Testis (tissue), 3 donors: ENCODE results near the gene KLHL13. TPM values are rescaled to one million over a fixed set of nuclear protein-coding genes. Genes with fewer than 3 reads are reported as not detected.

Experiments used
- DNase-seq: peaks from one replicate; pipeline ENCODE4 v3.0.0-alpha.2; 2019
- H3K27ac ChIP-seq, 2 donors: fragments of 200-600 bp; sonication (generic); one replicate each; pipeline ENCODE4 v1.5.1; 2019
- H3K27me3 ChIP-seq: fragments of 200-600 bp; sonication (generic); one replicate; pipeline ENCODE4 v1.5.1; 2019
- H3K36me3 ChIP-seq: fragments of 200-600 bp; sonication (generic); one replicate; pipeline ENCODE4 v1.5.1; 2017; ENCODE audit warnings: low read depth; ENCODE audit errors: missing control alignments
- H3K4me1 ChIP-seq: fragments of 200-600 bp; sonication (generic); one replicate; pipeline ENCODE4 v1.5.1; 2019
- H3K4me3 ChIP-seq, 2 donors: fragments of 200-600 bp; sonication (generic); one replicate each; pipeline ENCODE4 v1.5.1; 2017 to 2019
- H3K9me3 ChIP-seq: fragments of 200-600 bp; sonication (generic); one replicate; pipeline ENCODE4 v1.5.1; 2017
- POLR2A ChIP-seq: fragments of 450-650 bp; IDR thresholded peaks from one replicate; pipeline ENCODE4 v1.6.1; 2017; ENCODE audit warnings: antibody characterized with exemption, mild to moderate bottlenecking, moderate library complexity
- WGBS, 2 donors: methylation state at CpG; one replicate each; pipeline ENCODE4 v1.1.5; 2018; 5-methylcytosine and 5-hydroxymethylcytosine counted together
- intact Hi-C: fragments of 100-400 bp; cut with DNase I; formaldehyde crosslinking; loops from one replicate; pipeline ENCODE4 v1.15.1; 2023; ENCODE audit warnings: low total_unique reads
- polyA plus RNA-seq: library from polyadenylated mRNA; stranded (reverse); fragments of 350-450 nt; fragmentation: Illumina TruSeq; extraction: RNeasy Lipid Tissue Mini Kit (QIAGEN cat#74804); gene quantifications from one replicate; pipeline ENCODE4 v1.2.3, GENCODE V29; 2014; ENCODE audit warnings: low read depth, low replicate concordance; ENCODE audit not compliant: insufficient read depth
- total RNA-seq, 2 donors: library from RNA; depleted of rRNA; stranded (reverse); fragments of >200 nt; gene quantifications; one replicate each; pipeline ENCODE4 v1.2.3, GENCODE V29; 2016
- TF ChIP-seq, protein P1 (sequence below), 3 experiments: fragments of 450-650 bp in 2 of 3; fragments of 200-600 bp in 1 of 3; sonication (generic) in 1 of 3; IDR thresholded peaks; one replicate each; pipeline ENCODE4 v1.5.1; 2016 to 2019; ENCODE audit warnings: antibody characterized with exemption in 3 of 3, mild to moderate bottlenecking in 2 of 3, moderate library complexity in 1 of 3

Gene KLHL13
- total and polyA plus RNA-seq, 3 donors from 2014 or later = 6.5 to 8.9 (median 6.6) TPM

DNA sequence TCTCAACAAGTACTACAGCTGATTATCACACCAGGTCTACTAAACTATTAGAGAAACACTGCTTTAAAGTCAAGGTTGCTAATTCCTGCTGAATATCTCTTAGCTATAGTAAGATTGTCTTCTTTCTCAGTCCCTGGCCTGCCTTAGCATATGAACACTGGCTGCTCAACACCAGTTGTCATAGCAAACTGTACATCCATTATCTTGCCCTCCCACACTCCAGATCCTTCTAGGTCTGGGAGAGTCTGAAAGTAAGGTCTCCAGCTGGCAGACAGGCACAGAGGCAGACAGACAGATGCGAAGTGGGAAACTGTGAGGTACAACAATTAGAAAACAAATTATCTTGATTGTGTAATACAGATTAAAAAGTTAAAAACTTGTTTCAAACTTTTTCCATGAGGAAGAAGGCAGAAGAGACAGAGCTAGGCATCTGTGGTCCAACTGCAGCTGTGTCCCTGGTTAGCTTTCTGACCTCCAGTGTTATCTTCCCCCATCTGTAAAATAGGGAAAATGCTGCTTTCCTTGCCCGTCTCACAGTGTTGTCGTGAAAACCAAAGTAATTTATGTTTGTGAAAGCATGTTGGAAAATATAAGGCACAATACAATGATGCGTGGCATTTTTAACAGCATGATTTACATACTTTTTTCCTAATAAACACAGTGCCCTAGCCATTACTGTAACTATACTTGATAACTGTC lies 133.8 kb downstream of the KLHL13 start:
- no peak for TF ChIP-seq POLR2A
- Histone ChIP-seq H3K9me3 (no peaks in the 10 kb centered on the region), H3K4me1 (no peaks in the 10 kb centered on the region), H3K27ac (no peak overlapping the region), H3K4me3 (no peak overlapping the region), H3K27me3 (no peaks in the 10 kb centered on the region), H3K36me3 (no peaks in the 10 kb centered on the region)
- DNase-seq = peak; percentile 11
- intact Hi-C loops = no loop called here
- WGBS, 2 donors = 55 to 73% methylated on average over 3 to 4 of the region's 4 CpGs

DNA sequence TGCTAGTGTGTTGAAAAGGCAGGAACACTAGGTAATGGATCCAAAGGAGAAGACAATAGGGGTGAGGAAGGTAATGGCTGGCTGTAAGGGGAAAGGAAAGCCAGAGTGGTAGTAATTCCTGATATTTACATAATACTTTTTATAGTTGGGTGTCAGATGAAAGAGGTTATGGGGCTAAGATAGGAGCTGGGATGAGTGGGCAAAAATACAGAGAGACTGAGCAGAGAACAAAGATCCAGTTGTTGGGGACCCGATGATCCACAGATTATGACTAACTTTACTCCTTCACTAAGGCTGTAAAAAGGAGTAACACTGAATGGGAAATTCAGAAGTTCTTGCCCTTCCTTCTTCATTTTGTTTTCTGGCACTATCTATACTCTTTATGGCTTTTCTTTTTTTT lies 138.2 kb downstream of the KLHL13 start:
- WGBS, 2 donors = 93 to 100% methylated on average over 1 of the region's 1 CpG
- no peaks in the 10 kb centered on the region for H3K4me1 ChIP-seq
- DNase-seq = no peak
- H3K4me3 ChIP-seq = no peak overlapping the region
- H3K27ac ChIP-seq = no peak overlapping the region
- H3K27me3 ChIP-seq = no peaks in the 10 kb centered on the region
- intact Hi-C loops = no loop called here
- H3K36me3 ChIP-seq = no peaks in the 10 kb centered on the region
- no peak for TF ChIP-seq POLR2A
- TF ChIP-seq, protein P1, sequence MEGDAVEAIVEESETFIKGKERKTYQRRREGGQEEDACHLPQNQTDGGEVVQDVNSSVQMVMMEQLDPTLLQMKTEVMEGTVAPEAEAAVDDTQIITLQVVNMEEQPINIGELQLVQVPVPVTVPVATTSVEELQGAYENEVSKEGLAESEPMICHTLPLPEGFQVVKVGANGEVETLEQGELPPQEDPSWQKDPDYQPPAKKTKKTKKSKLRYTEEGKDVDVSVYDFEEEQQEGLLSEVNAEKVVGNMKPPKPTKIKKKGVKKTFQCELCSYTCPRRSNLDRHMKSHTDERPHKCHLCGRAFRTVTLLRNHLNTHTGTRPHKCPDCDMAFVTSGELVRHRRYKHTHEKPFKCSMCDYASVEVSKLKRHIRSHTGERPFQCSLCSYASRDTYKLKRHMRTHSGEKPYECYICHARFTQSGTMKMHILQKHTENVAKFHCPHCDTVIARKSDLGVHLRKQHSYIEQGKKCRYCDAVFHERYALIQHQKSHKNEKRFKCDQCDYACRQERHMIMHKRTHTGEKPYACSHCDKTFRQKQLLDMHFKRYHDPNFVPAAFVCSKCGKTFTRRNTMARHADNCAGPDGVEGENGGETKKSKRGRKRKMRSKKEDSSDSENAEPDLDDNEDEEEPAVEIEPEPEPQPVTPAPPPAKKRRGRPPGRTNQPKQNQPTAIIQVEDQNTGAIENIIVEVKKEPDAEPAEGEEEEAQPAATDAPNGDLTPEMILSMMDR (IDR thresholded peaks at IDR 0.05) = no peak
- H3K9me3 ChIP-seq = no peaks in the 10 kb centered on the region

DNA sequence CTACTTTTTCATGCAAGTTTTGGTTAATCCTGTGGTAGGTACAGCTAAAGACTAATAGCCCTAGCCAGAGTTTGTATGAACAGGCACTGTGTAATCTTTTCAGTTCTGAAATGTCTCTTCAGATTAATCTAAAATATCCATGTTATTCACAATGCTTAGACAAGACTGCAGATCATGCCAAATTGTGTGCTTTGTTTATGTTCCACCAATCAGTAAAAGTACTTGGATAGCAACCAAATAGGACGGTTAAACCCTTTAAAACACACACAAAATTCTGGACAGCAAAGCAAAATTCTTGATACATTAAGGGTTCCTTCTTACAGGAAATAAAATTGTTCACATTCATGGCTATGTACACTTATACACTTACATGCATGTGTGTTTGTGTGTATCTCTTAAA lies 139.1 kb downstream of the KLHL13 start:
- no peak for DNase-seq
- intact Hi-C loops = no loop called here
- no peaks in the 10 kb centered on the region for H3K9me3 ChIP-seq
- H3K36me3 ChIP-seq = no peaks in the 10 kb centered on the region
- WGBS, 2 donors = 64 to 65% methylated on average over 1 of the region's 1 CpG
- H3K4me1 ChIP-seq = no peaks in the 10 kb centered on the region
- TF ChIP-seq POLR2A = no peak
- TF ChIP-seq, protein P1 (IDR thresholded peaks at IDR 0.05) = no peak
- no peaks in the 10 kb centered on the region for H3K27me3 ChIP-seq
- H3K4me3 ChIP-seq = no peak overlapping the region
- no peak overlapping the region for H3K27ac ChIP-seq

DNA sequence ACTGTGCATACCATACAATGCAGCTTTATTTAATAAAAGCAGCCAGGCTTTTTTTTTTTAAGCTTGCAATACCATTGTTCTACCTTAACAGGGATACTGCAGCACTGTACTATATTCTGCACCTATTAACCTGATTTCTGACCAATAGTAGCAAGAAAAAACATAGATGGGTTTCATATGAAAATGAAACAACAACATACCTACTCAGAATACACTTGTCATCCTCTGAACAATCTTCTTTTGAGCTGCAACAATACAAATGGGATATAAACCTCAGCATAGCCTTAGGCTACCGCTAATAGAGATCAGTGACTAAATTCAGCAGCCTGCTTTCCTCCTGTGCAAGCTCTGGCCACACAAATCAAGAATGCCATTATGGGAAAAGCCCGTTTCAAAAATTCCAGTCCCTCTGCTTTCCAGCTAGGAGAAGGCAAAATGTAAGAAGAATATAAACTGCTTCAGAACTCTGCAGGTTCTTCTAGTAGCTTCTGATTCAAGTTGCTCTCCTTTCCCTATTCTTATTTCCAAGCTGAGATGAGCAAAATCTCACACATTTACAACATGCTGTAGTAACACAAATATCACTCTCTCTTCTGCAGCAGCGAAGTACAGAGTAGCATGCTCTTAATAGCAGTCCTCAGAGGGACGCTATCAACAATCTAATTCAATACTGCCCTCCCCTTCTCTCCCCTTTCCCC lies 143.4 kb downstream of the KLHL13 start:
- no peak for DNase-seq
- no peaks in the 10 kb centered on the region for H3K36me3 ChIP-seq
- no peaks in the 10 kb centered on the region for H3K4me1 ChIP-seq
- H3K4me3 ChIP-seq = no peak overlapping the region
- WGBS, 2 donors = 52 to 54% methylated on average over 4 of the region's 4 CpGs
- intact Hi-C loops = no loop called here
- H3K27me3 ChIP-seq = no peaks in the 10 kb centered on the region
- H3K27ac ChIP-seq = no peak overlapping the region
- TF ChIP-seq POLR2A = no peak
- TF ChIP-seq, protein P1 (IDR thresholded peaks at IDR 0.05) = no peak
- no peaks in the 10 kb centered on the region for H3K9me3 ChIP-seq

DNA sequence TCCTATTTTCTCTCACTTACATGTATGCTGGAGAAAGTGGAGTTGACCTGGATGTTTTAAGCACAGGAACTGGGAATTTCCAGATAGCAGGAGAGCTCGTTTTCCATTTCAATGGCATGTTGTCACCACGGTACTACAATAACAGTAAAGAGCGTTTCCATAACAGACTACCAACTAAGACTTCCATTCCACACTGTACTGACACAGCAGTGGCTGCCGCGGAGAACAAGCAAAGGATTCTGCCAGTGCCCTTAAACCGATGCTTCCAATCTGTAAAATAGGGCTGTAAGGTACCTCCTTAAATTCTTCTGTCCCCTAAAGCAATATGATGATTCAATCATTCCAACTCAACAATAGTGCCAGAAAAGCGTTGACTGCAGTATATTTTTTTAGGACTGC lies 143.9 kb downstream of the KLHL13 start:
- no peak for TF ChIP-seq POLR2A
- TF ChIP-seq, protein P1 (IDR thresholded peaks at IDR 0.05) = no peak
- Histone ChIP-seq H3K4me3 (no peak overlapping the region), H3K4me1 (no peaks in the 10 kb centered on the region), H3K9me3 (no peaks in the 10 kb centered on the region), H3K36me3 (no peaks in the 10 kb centered on the region), H3K27ac (no peak overlapping the region), H3K27me3 (no peaks in the 10 kb centered on the region)
- 67 to 78% methylated on average over 7 of the region's 7 CpGs for WGBS, 2 donors
- intact Hi-C loops = no loop called here
- no peak for DNase-seq
